ENCODE data around the gene ZFP1.

Gene ZFP1

GRCh38 chr16:75198135-75198600 is 49.8 kb downstream of the ZFP1 start:
- Histone ChIP-seq H3K9ac (ENCODE audit: low read length) (no peak overlapping the region), H3K4me1 (ENCODE audit: control insufficient read depth in 1 of 2, insufficient read depth in 2 of 2, low read length in 2 of 2) (no peaks in the 10 kb centered on the region), H2BK12ac (ENCODE audit: low read length) (no peak overlapping the region), H2AFZ (ENCODE audit: insufficient read depth, low read length, poor library complexity) (no peak overlapping the region), H3K9me3 (ENCODE audit: insufficient read depth, low read depth, low read length) (peaks cover 1% of the 10 kb centered on the region), H3K18ac (ENCODE audit: low read length) (no peak overlapping the region), H3K27me3 (ENCODE audit: insufficient read depth, low read length) (no peaks in the 10 kb centered on the region), H3K23ac (ENCODE audit: low read length) (no peak overlapping the region), H3K4me2 (ENCODE audit: low read length) (no peak overlapping the region), H4K12ac (ENCODE audit: low read depth, low read length) (no peak overlapping the region), H3K14ac (ENCODE audit: low read length) (no peak overlapping the region), H3K79me1 (ENCODE audit: low read length) (no peaks in the 10 kb centered on the region), H3K36me3 (ENCODE audit: control insufficient read depth in 1 of 2, insufficient read depth in 2 of 2, low read length in 2 of 2) (no peaks in the 10 kb centered on the region), H3K27ac (ENCODE audit: low read depth, low read length) (no peak overlapping the region), H2BK5ac (ENCODE audit: low read depth, low read length, poor library complexity) (no peak overlapping the region), H2AK5ac (ENCODE audit: low read length) (no peak overlapping the region), H3K4ac (ENCODE audit: low read depth, low read length) (no peak overlapping the region), H3K4me3 (ENCODE audit: low read depth, low read length) (no peak overlapping the region), H2BK120ac (ENCODE audit: insufficient read depth, low read length, poor library complexity) (no peak overlapping the region), H4K8ac (ENCODE audit: low read depth, low read length) (no peak overlapping the region), H4K91ac (ENCODE audit: low read depth, low read length) (no peak overlapping the region), H3K79me2 (ENCODE audit: control insufficient read depth, insufficient read depth, low read length, poor library complexity) (no peaks in the 10 kb centered on the region)
- no CpG with 5 or more reads among the region's 18 CpGs for WGBS (ENCODE audit: extremely low coverage, insufficient coverage, insufficient read length)
- no peak for DNase-seq

- Histone ChIP-seq H4K91ac (ENCODE audit: low read depth, low read length) (no peak overlapping the region), H3K27ac (ENCODE audit: low read depth, low read length) (no peak overlapping the region), H3K4ac (ENCODE audit: low read depth, low read length) (no peak overlapping the region), H3K79me2 (ENCODE audit: control insufficient read depth, insufficient read depth, low read length, poor library complexity) (no peaks in the 10 kb centered on the region), H2BK120ac (ENCODE audit: insufficient read depth, low read length, poor library complexity) (no peak overlapping the region), H2BK12ac (ENCODE audit: low read length) (no peak overlapping the region), H3K4me1 (ENCODE audit: control insufficient read depth in 1 of 2, insufficient read depth in 2 of 2, low read length in 2 of 2) (no peaks in the 10 kb centered on the region), H3K36me3 (ENCODE audit: control insufficient read depth in 1 of 2, insufficient read depth in 2 of 2, low read length in 2 of 2) (no peaks in the 10 kb centered on the region), H3K14ac (ENCODE audit: low read length) (no peak overlapping the region), H3K9ac (ENCODE audit: low read length) (no peak overlapping the region), H2AK5ac (ENCODE audit: low read length) (no peak overlapping the region), H3K27me3 (ENCODE audit: insufficient read depth, low read length) (no peaks in the 10 kb centered on the region), H4K12ac (ENCODE audit: low read depth, low read length) (no peak overlapping the region), H4K8ac (ENCODE audit: low read depth, low read length) (no peak overlapping the region), H3K23ac (ENCODE audit: low read length) (no peak overlapping the region), H3K4me3 (ENCODE audit: low read depth, low read length) (no peak overlapping the region), H3K9me3 (ENCODE audit: insufficient read depth, low read depth, low read length) (peaks cover 1% of the 10 kb centered on the region), H2AFZ (ENCODE audit: insufficient read depth, low read length, poor library complexity) (no peak overlapping the region), H3K79me1 (ENCODE audit: low read length) (no peaks in the 10 kb centered on the region), H2BK5ac (ENCODE audit: low read depth, low read length, poor library complexity) (no peak overlapping the region), H3K18ac (ENCODE audit: low read length) (no peak overlapping the region), H3K4me2 (ENCODE audit: low read length) (no peak overlapping the region)
- no CpG with 5 or more reads among the region's 13 CpGs for WGBS (ENCODE audit: extremely low coverage, insufficient coverage, insufficient read length)
- no peak for DNase-seq
Measured at GRCh38 chr16:75202069-75202590, 53.8 kb downstream of the ZFP1 start.

GRCh38 chr16:75203096-75203495 is 54.8 kb downstream of the ZFP1 start:
- Histone ChIP-seq H3K36me3 (ENCODE audit: control insufficient read depth in 1 of 2, insufficient read depth in 2 of 2, low read length in 2 of 2) (no peaks in the 10 kb centered on the region), H4K8ac (ENCODE audit: low read depth, low read length) (no peak overlapping the region), H3K4me3 (ENCODE audit: low read depth, low read length) (no peak overlapping the region), H4K91ac (ENCODE audit: low read depth, low read length) (no peak overlapping the region), H3K23ac (ENCODE audit: low read length) (no peak overlapping the region), H3K79me2 (ENCODE audit: control insufficient read depth, insufficient read depth, low read length, poor library complexity) (no peaks in the 10 kb centered on the region), H2BK120ac (ENCODE audit: insufficient read depth, low read length, poor library complexity) (no peak overlapping the region), H4K12ac (ENCODE audit: low read depth, low read length) (no peak overlapping the region), H2BK5ac (ENCODE audit: low read depth, low read length, poor library complexity) (no peak overlapping the region), H3K18ac (ENCODE audit: low read length) (no peak overlapping the region), H3K27me3 (ENCODE audit: insufficient read depth, low read length) (no peaks in the 10 kb centered on the region), H3K79me1 (ENCODE audit: low read length) (peaks cover 2% of the 10 kb centered on the region), H3K9me3 (ENCODE audit: insufficient read depth, low read depth, low read length) (no peaks in the 10 kb centered on the region), H2BK12ac (ENCODE audit: low read length) (no peak overlapping the region), H2AFZ (ENCODE audit: insufficient read depth, low read length, poor library complexity) (no peak overlapping the region), H3K27ac (ENCODE audit: low read depth, low read length) (no peak overlapping the region), H3K14ac (ENCODE audit: low read length) (no peak overlapping the region), H3K4me1 (ENCODE audit: control insufficient read depth in 1 of 2, insufficient read depth in 2 of 2, low read length in 2 of 2) (no peaks in the 10 kb centered on the region), H2AK5ac (ENCODE audit: low read length) (no peak overlapping the region), H3K4ac (ENCODE audit: low read depth, low read length) (no peak overlapping the region), H3K9ac (ENCODE audit: low read length) (no peak overlapping the region), H3K4me2 (ENCODE audit: low read length) (no peak overlapping the region)
- no CpG with 5 or more reads among the region's 12 CpGs for WGBS (ENCODE audit: extremely low coverage, insufficient coverage, insufficient read length)
- DNase-seq = peak in 1 of 2 donors; percentile 45

GRCh38 chr16:75203667-75204409 is 55.5 kb downstream of the ZFP1 start:
- H2BK120ac ChIP-seq (ENCODE audit: insufficient read depth, low read length, poor library complexity) = no peak overlapping the region
- WGBS (ENCODE audit: extremely low coverage, insufficient coverage, insufficient read length) = no CpG with 5 or more reads among the region's 13 CpGs
- no peak overlapping the region for H2AK5ac ChIP-seq (ENCODE audit: low read length)

More at GRCh38 chr16:75203667-75204409, 55.5 kb downstream of the ZFP1 start:
- no peak overlapping the region for H3K14ac ChIP-seq (ENCODE audit: low read length)
- H3K23ac ChIP-seq (ENCODE audit: low read length) = no peak overlapping the region
- no peak for DNase-seq
- H3K36me3 ChIP-seq (ENCODE audit: control insufficient read depth in 1 of 2, insufficient read depth in 2 of 2, low read length in 2 of 2) = no peaks in the 10 kb centered on the region
- no peak overlapping the region for H2BK5ac ChIP-seq (ENCODE audit: low read depth, low read length, poor library complexity)
- no peak overlapping the region for H4K12ac ChIP-seq (ENCODE audit: low read depth, low read length)
- H4K8ac ChIP-seq (ENCODE audit: low read depth, low read length) = no peak overlapping the region
- H3K27me3 ChIP-seq (ENCODE audit: insufficient read depth, low read length) = no peaks in the 10 kb centered on the region
- H3K18ac ChIP-seq (ENCODE audit: low read length) = no peak overlapping the region
- no peak overlapping the region for H3K4me3 ChIP-seq (ENCODE audit: low read depth, low read length)
- no peak overlapping the region for H2AFZ ChIP-seq (ENCODE audit: insufficient read depth, low read length, poor library complexity)
- H3K79me1 ChIP-seq (ENCODE audit: low read length) = peaks cover 4% of the 10 kb centered on the region
- H2BK12ac ChIP-seq (ENCODE audit: low read length) = no peak overlapping the region
- no peak overlapping the region for H3K4me2 ChIP-seq (ENCODE audit: low read length)
- H4K91ac ChIP-seq (ENCODE audit: low read depth, low read length) = no peak overlapping the region
- H3K4me1 ChIP-seq (ENCODE audit: control insufficient read depth in 1 of 2, insufficient read depth in 2 of 2, low read length in 2 of 2) = no peaks in the 10 kb centered on the region
- no peak overlapping the region for H3K4ac ChIP-seq (ENCODE audit: low read depth, low read length)
- no peaks in the 10 kb centered on the region for H3K79me2 ChIP-seq (ENCODE audit: control insufficient read depth, insufficient read depth, low read length, poor library complexity)
- no peak overlapping the region for H3K27ac ChIP-seq (ENCODE audit: low read depth, low read length)
- no peak overlapping the region for H3K9ac ChIP-seq (ENCODE audit: low read length)
- H3K9me3 ChIP-seq (ENCODE audit: insufficient read depth, low read depth, low read length) = no peaks in the 10 kb centered on the region

Measured in trophoblast cell (in vitro differentiated cells and primary cell).